A673 (cell line): ENCODE data around the gene FNDC1. TPM values are rescaled to one million over a fixed set of nuclear protein-coding genes. Genes with fewer than 3 reads are reported as not detected.

Experiments used
- BruUV-seq: library from RNA; stranded (reverse); fragments of 400-500 nt; replicated peaks from 2 replicates; lab custom pipeline; 2021; lab: Mats Ljungman, UMichigan
- CTCF ChIA-PET: fragments of 300-600 bp; sonication (Branson Sonifier 250); formaldehyde crosslinking; loops from one replicate; lab custom pipeline; 2022; ENCODE audit warnings: antibody characterized with exemption; lab: Charles Lee
- POLR2A ChIA-PET: fragments of 300-600 bp; sonication (Branson Sonifier 250); formaldehyde crosslinking; loops from one replicate; lab custom pipeline; 2022; ENCODE audit warnings: antibody characterized with exemption; ENCODE audit not compliant: low non-redundant PET; lab: Charles Lee
- DNase-seq: peaks from one replicate; pipeline ENCODE4 v3.0.0-alpha.2; 2015; ENCODE audit warnings: low spot score
- H3K27ac ChIP-seq: fragments of 200-600 bp; sonication (generic); 2 replicates; pipeline ENCODE4 v1.5.1; 2016; ENCODE audit warnings: mixed run types, low read depth, mild to moderate bottlenecking, mixed read lengths, antibody characterized with exemption, low read length; ENCODE audit not compliant: poor library complexity, severe bottlenecking
- H3K27me3 ChIP-seq: fragments of 200-600 bp; sonication (generic); replicated peaks from 2 replicates; pipeline ENCODE4 v1.6.1; 2017; ENCODE audit warnings: mixed run types, low read depth, mild to moderate bottlenecking, mixed read lengths, antibody characterized with exemption, low read length; ENCODE audit not compliant: insufficient read depth, poor library complexity
- H3K36me3 ChIP-seq: fragments of 200-600 bp; sonication (generic); 2 replicates; pipeline ENCODE4 v1.6.1; 2016; ENCODE audit warnings: mixed run types, mild to moderate bottlenecking, mixed read lengths, antibody characterized with exemption, low read length; ENCODE audit not compliant: insufficient read depth, poor library complexity, severe bottlenecking
- H3K4me1 ChIP-seq: fragments of 200-600 bp; sonication (generic); 2 replicates; pipeline ENCODE4 v1.6.1; 2017; ENCODE audit warnings: mixed run types, mild to moderate bottlenecking, mixed read lengths, antibody characterized with exemption, low read length; ENCODE audit not compliant: insufficient read depth, poor library complexity, severe bottlenecking
- H3K4me3 ChIP-seq: fragments of 200-600 bp; sonication (generic); 2 replicates; pipeline ENCODE4 v1.5.1; 2016; ENCODE audit warnings: low read depth, mixed run types, mild to moderate bottlenecking, mixed read lengths, low read length; ENCODE audit not compliant: poor library complexity, severe bottlenecking
- H3K9me3 ChIP-seq: fragments of 200-600 bp; sonication (generic); 2 replicates; pipeline ENCODE4 v1.6.1; 2016; ENCODE audit warnings: mixed run types, low read depth, mild to moderate bottlenecking, mixed read lengths, antibody characterized with exemption, low read length; ENCODE audit not compliant: poor library complexity, severe bottlenecking
- CTCF ChIP-seq: fragments of 300-800, 200-600 bp; sonication (generic); conservative IDR thresholded peaks from 2 replicates; pipeline ENCODE4 v1.5.1; 2017; ENCODE audit warnings: low read depth, mild to moderate bottlenecking, antibody characterized with exemption, low read length, moderate library complexity, mixed read lengths
- EZH2 ChIP-seq: fragments of 200-600 bp; sonication (generic); IDR thresholded peaks from 2 replicates; pipeline ENCODE4 v1.6.1; 2017; ENCODE audit warnings: borderline replicate concordance, low read depth, mild to moderate bottlenecking, mixed read lengths, antibody characterized with exemption, low read length; ENCODE audit not compliant: poor library complexity, severe bottlenecking
- intact Hi-C: fragments of 100-400 bp; cut with micrococcal nuclease; formaldehyde crosslinking; loops from one replicate; pipeline ENCODE4 v1.10.0; 2022; ENCODE audit not compliant: unreplicated experiment
- total RNA-seq: library from RNA; stranded (reverse); gene quantifications from 2 replicates; pipeline ENCODE4 v1.2.3, GENCODE V29; 2021

The FNDC1 gene
- total RNA-seq, 1 experiment from 2014 or later, result not detected

- no peaks in the 10 kb centered on the region for H3K36me3 ChIP-seq
- ChIA-PET CTCF (no interaction called here), POLR2A (no interaction called here)
- BruUV-seq, result no TSS peak
- DNase-seq, result no peak
- intact Hi-C loops, result no loop called here
- H3K27me3 ChIP-seq, result no peaks in the 10 kb centered on the region
- no peak overlapping the region for H3K27ac ChIP-seq
- no peak overlapping the region for H3K4me3 ChIP-seq
- H3K4me1 ChIP-seq, result no peaks in the 10 kb centered on the region
- TF ChIP-seq EZH2 (no peak), CTCF (no peak)
- peaks cover 8% of the 10 kb centered on the region for H3K9me3 ChIP-seq
Observed at GRCh38 chr6:159157431-159157830, 11.8 kb upstream of the FNDC1 start.

- TF ChIP-seq EZH2 (no peak), CTCF (no peak)
- POLR2A ChIA-PET, result no interaction called here
- H3K27me3 ChIP-seq, result no peaks in the 10 kb centered on the region
- H3K27ac ChIP-seq, result no peak overlapping the region
- no peak overlapping the region for H3K4me3 ChIP-seq
- H3K36me3 ChIP-seq, result no peaks in the 10 kb centered on the region
- H3K4me1 ChIP-seq, result peaks cover 15% of the 10 kb centered on the region
- CTCF ChIA-PET, result no interaction called here
- BruUV-seq, result no TSS peak
- intact Hi-C loops, result no loop called here
- DNase-seq, result no peak
- H3K9me3 ChIP-seq, result no peaks in the 10 kb centered on the region
Observed at GRCh38 chr6:159161839-159162238, 7.4 kb upstream of the FNDC1 start.

- intact Hi-C loops, result no loop called here
- POLR2A ChIA-PET, result no interaction called here
- peak; percentile 53 for DNase-seq
Observed at GRCh38 chr6:159163901-159164370, 5.3 kb upstream of the FNDC1 start.

More at GRCh38 chr6:159163901-159164370, 5.3 kb upstream of the FNDC1 start:
- CTCF ChIA-PET, result no interaction called here
- Histone ChIP-seq H3K4me1 (peaks cover 15% of the 10 kb centered on the region), H3K27ac (no peak overlapping the region), H3K4me3 (no peak overlapping the region), H3K36me3 (no peaks in the 10 kb centered on the region), H3K27me3 (peaks cover 8% of the 10 kb centered on the region), H3K9me3 (no peaks in the 10 kb centered on the region)
- no TSS peak for BruUV-seq
- TF ChIP-seq EZH2 (no peak), CTCF (no peak)
